GM19463 (cell line): ENCODE data around the gene SLC45A1.
"Not testable (repeated sequence)": the region's sequence is repeated elsewhere in the genome, so short reads cannot be mapped to it uniquely, and the experiment has no call there.

Experiments
- ATAC-seq: cut with Tn5 transposase; IDR thresholded peaks from one replicate; pipeline ENCODE4 v1.9.1; 2021; ENCODE audit warnings: mild to moderate bottlenecking, moderate library complexity; ENCODE audit not compliant: unreplicated experiment

SLC45A1 gene

GRCh38 chr1:8365661-8366362 is 47.9 kb downstream of the SLC45A1 start:
- no peak for ATAC-seq

GRCh38 chr1:8367571-8368194 is 49.8 kb downstream of the SLC45A1 start:
- no peak for ATAC-seq

- ATAC-seq, result no peak
These were observed 51.2 kb downstream of the SLC45A1 start for GRCh38 chr1:8368956-8369639.

GRCh38 chr1:8370046-8370881 is 52.4 kb downstream of the SLC45A1 start:
- no peak for ATAC-seq

GRCh38 chr1:8370905-8371315 is 53.0 kb downstream of the SLC45A1 start:
- ATAC-seq, result no peak

GRCh38 chr1:8371372-8371991 is 53.6 kb downstream of the SLC45A1 start:
- ATAC-seq, result no peak

GRCh38 chr1:8373125-8373524 is 55.2 kb downstream of the SLC45A1 start:
- ATAC-seq, result no peak

- no peak for ATAC-seq
These were observed 55.8 kb downstream of the SLC45A1 start for GRCh38 chr1:8373581-8374241.

GRCh38 chr1:8374356-8374755 is 56.4 kb downstream of the SLC45A1 start:
- ATAC-seq, result no peak

- ATAC-seq, result no peak
These were observed 56.9 kb downstream of the SLC45A1 start for GRCh38 chr1:8374812-8375211.

GRCh38 chr1:8376358-8376840 is 58.5 kb downstream of the SLC45A1 start:
- no peak for ATAC-seq

- no peak for ATAC-seq
These were observed 59.5 kb downstream of the SLC45A1 start for GRCh38 chr1:8377271-8377981.

- no peak for ATAC-seq
These were observed 60.3 kb downstream of the SLC45A1 start for GRCh38 chr1:8378178-8378577.

GRCh38 chr1:8378981-8379470 is 61.1 kb downstream of the SLC45A1 start:
- ATAC-seq, result no peak

- no peak for ATAC-seq
These were observed 61.7 kb downstream of the SLC45A1 start for GRCh38 chr1:8379513-8380186.

GRCh38 chr1:8380310-8380709 is 62.4 kb downstream of the SLC45A1 start:
- not testable (repeated sequence) for ATAC-seq

GRCh38 chr1:8381618-8382017 is 63.7 kb downstream of the SLC45A1 start:
- ATAC-seq, result no peak

GRCh38 chr1:8382051-8382505 is 64.2 kb downstream of the SLC45A1 start:
- no peak for ATAC-seq
